Limb (tissue), 2 donors: ENCODE data around the gene CDK6.
"Not testable (repeated sequence)": the region's sequence is repeated elsewhere in the genome, so short reads cannot be mapped to it uniquely, and the experiment has no call there.

Experiments
- DNase-seq, 2 donors: peaks; one replicate each; pipeline ENCODE4 v3.0.0-alpha.2; 2016; ENCODE audit errors: extremely low spot score in 2 of 2

Gene CDK6

DNA sequence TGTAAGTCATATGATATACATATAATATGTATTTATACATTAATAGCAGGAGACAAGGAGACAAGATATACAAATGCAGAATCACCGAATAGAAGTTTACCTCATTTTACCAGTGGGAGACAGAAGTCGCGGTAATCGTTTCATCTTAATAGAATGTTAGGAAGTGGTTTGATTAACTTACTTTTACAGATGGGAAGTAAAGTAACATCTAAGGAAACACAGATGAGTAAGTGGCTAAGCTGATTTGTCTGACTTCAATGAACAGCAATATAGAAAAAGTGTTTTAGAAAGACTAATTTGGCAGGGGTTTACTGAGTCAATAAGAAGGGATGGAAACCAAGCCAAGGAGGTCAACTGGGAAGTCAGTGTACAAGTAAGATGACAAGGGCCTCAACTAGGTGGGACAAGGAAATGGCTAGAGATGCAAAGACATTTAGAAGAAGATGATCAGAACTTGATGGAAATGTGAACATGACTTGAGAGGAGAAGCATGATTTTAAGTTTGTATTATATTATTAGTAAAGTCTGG is 210.0 kb downstream of the CDK6 start:
- DNase-seq, result no peak

DNA sequence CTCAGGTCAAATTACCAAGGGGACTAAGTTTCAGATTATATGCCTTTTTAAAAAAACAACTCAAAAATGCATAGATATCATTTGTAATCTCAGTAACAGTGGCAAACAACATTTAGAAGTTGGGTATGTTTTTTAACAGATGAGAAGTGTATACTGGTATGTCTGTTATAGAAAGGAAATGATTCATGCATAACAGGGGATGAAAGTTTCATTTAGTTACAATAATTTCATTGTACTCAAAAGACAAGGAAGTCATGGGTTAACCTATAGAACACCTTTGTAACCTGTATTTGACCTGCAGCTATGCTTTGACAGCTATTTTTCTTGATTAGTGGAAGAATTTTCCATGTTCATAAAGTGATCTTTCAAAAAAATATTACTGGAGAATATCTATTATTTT is 210.8 kb downstream of the CDK6 start:
- no peak for DNase-seq

DNA sequence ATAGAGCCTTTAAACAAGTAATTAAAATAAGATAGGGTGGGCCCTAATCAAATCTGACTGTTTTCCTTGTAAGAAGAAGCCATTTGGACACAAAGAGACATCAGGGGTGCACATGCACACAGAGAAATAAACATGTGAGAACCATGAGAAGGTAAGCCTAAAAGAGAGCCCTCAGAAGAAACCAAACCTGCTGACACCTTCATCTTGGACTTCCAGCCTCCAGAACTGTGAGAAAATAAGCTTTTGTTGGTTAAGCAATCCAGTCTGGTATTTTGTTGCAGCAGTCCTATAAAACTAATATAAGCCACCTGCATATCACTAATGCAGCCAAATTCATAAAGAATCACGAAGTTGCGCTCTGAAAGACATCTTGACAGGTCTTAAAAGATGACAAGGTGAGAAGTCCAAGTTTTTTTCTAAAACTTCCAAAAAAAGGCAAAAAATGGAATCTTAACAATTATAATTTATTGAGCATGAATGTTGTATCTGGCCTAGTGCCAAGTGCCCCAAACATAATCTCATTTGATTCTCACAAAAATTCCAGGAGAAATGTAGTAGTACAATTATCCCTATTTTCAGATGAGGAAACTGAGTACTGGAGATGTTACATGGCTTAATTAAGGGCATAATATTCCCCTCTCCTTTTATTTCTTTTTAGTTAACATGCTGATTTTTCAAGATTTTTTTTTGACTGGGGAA is 211.9 kb downstream of the CDK6 start:
- no peak for DNase-seq

DNA sequence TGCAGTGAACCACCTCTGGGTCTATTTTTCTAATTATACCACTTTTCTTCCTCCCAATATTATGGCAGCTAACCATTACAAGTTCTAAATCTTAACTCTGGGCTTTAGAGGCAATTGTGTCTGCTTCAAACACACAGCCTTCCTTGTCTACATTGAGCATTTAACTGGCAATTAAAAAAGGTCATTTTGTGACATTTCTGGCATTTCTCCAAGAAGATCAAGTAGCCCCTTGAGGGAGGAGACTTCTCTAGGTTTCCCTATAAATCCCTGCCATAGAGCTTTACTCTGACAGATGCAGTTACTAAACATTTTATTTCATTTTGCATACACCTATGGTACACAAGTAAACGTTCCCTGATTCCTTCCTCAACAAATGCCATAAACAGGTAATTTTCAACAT is 212.8 kb downstream of the CDK6 start:
- DNase-seq, result no peak

DNA sequence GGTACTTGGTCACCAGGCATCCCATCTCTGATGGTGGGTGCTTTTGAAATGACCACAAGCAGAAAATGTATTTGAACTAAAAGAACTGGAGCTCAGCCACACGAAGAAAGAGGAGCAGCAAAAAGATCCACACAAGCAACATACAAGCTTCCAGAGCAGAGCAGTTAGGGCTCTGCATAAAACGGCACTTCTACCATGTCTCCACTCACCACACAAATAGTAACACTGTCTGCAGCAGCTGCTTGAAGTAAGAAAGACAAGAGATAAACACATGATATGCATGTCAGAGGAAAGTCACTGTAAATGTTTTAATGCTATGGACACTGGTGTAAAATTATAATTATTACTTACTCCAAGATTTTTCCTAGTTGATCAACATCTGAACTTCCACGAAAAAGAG is 213.7 kb downstream of the CDK6 start:
- peak in 1 of 2 donors; percentile 49 for DNase-seq

DNA sequence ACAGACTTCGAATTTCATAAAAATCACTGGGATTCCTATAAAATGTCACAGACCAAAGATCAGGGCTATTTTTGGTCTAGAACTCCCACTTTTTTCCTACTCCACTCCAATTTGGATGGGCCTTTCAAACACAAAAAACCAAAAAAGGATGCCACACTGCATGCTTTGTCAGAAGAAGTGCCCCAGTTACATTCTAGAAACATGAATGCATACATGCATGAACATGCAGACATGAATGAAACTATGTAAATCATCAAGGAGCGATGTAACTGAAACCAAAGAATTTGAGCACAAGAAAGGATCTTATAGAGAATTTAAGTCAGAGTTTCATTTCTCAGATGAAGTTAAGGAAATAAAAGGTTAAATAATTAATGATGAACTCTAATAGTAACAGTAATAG is 214.3 kb downstream of the CDK6 start:
- DNase-seq, result no peak

DNA sequence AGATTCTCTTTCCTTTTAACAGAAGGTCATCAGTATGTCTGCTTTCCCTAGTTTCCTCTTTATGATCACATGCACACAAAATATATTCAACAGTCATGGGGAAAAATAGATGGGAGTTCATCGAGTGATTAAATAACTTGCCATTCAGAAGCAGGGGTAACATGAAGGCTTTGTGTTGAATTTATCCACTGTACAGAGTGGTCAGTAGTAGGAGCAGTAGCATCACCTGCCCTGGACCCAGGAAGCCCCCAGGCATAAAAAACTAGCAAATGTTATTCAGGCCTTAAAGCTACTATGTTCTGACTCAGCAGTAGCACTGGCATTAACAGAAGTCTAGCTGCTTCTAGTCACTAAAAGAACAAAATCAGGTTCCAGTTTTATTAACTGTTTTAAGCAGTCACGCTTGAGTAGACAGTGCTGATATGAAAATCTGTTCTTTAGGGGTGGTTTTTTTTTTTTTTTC is 214.8 kb downstream of the CDK6 start:
- DNase-seq, result no peak

DNA sequence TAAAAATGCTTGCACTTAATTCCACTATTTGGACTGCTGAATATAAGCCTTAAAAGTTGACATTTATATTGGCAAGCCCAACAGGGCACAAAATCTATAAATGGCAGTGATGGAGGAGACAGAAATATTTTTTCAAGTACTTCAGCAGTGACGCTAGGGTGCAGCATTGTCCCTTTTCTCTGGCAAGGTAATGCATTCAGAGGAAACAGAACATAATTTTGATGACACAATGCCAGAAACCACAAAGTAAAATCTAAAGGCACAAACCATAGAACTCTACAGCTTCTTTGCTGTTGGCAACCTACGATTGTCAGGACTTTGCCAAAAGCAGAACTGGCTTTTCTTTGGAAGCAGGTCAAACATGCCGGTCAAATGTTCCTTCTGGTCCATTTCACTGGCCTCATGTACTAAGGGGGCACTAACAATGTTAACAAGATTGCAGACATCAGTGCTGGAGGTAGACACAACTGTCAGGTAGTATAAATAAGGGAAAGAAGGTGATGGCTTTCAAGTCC is 215.3 kb downstream of the CDK6 start:
- peak; percentile 72 to 91 for DNase-seq

DNA sequence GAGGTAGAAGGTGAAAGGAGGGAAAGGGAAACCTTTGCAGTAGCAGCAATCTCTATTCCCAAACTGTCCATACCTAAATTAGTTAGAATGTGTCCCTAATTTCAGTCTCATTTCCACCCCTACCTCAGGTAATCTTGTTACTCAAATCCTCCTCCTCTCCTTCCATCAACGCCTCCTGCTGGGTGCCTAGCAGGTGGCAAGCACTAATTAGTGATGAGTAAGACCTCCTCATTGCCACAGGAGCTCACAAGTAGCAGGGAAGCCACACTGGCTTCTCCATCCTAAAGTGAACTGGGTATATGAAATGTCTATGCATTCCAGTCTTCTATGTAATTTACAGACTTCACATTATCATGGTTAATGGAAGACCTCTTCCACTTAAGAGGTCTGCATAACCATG is 220.5 kb downstream of the CDK6 start:
- no peak for DNase-seq

DNA sequence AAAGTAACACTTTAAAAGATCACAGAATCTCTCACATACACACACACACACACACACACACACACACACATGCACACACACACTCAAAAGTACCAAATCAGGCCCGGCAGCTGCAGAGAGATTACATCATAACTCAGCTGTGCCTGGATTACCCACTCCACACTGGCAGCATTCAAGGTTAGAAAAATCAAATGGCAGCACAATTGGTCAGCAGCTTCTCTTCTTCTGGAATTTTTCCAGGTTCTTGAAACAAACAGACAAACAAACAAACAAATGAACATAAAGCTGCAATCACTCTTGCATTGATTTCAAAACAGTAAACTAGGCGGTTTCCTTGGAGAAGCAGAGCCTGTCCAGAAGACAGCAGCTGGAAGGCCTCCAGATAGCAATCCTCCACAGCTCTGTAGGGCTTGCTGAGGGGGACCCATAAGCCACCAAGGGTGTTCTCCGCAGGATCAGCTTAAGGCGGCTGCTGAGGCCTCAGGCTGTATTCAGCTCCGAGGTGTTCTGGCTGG is 221.7 kb downstream of the CDK6 start:
- DNase-seq, result peak; percentile 53 to 75

DNA sequence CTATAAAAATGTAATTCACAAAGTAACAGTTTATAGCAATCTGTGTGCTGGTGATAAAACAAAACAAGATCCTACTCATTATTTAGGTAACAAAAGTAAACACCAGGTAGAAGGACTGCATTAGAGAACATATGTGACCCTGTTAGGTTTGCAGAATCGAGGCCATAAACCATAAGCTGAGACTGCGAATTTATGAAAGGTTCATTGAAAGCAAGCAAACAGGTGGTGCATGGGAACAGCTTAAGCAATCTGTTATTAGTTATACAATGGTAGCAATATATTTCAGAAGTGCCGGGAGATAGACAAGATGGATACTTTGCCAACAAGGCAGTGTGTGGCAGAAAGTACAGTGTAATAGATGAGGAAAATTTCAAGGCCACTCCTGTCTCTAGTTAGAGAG is 222.7 kb downstream of the CDK6 start:
- no peak for DNase-seq

DNA sequence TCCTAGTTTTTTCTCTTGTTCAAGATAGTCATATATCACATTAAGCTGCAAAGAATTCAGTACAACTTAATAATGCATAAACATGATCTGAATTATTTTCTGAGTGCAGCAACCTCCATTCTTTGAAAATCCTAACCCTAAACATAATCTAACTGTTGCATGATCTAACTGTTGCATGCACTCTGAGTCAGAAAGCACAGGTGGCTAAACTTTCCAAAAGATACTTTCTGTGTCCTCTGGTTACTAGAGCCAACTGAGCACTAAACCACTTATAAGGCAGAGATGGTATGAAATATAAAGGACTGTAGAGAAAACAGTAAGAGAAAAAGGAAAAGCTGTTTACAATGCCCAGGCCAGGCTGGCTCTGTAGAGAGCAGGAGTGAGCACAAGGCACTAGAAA is 223.2 kb downstream of the CDK6 start:
- no peak for DNase-seq

DNA sequence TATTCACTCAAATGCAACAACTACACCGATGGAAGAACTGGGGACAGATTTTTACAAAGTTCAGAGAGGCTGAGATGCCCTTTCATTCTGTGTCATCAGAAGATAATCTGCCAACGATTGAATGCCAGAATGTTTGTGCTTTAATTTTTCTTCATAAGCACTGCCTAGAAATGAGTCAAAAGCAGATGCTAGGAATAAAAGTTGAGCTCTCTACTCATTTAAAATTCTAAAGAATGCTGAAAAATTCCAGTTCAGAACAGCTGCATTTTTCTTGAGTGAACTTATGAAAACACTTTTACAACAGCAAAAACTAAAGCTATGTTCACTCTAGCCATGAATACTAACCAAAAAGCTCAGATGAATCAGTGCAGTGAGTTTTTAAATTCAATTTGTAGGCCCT is 223.9 kb downstream of the CDK6 start:
- no peak for DNase-seq

DNA sequence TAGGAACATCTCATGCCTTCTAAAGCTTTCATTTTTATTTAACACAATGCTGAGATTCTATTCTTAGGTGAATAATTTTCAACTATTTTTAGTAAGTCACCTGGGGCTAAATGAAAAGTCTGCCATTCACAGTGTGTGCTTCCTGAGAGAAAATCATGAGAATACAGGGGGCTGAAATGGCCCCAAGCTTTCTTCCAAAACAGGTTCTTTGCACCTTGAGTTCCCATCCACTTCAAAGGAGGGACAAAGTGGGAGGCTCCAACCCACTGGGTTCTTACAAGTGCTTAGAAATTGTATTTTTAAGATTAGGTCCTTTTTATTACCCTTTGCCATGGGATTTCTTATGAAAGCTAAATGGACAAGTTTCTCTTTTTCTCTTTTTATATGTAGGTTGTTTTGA is 224.6 kb downstream of the CDK6 start:
- no peak for DNase-seq

DNA sequence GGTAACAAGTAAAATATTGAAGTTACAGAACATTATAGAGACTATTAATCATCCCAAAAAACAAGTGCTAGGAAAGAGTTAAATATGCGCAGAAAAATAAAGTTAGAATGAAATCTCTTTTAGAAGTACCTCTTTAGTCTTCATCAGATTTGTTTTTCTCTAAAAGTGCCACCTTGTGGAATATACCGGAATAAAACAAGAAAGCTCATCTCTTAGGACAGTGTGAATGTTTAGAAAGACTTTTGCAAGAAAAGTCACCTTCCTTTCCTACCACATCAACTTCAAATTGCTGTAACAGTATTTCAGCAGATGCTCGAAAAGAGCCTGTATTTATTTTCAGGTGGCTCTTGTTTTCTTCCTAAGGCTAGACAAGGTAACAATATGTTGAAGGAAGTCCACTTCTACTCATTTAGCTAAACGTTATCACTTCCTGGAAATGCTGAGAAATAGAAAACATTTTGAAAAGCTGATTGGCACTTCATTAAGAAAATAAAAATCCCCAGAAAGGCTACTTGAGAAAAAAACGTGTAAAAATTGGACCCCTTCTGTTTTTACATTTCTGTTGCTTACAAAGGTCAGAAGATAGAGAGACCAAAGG is 226.4 kb downstream of the CDK6 start:
- DNase-seq, result no peak

DNA sequence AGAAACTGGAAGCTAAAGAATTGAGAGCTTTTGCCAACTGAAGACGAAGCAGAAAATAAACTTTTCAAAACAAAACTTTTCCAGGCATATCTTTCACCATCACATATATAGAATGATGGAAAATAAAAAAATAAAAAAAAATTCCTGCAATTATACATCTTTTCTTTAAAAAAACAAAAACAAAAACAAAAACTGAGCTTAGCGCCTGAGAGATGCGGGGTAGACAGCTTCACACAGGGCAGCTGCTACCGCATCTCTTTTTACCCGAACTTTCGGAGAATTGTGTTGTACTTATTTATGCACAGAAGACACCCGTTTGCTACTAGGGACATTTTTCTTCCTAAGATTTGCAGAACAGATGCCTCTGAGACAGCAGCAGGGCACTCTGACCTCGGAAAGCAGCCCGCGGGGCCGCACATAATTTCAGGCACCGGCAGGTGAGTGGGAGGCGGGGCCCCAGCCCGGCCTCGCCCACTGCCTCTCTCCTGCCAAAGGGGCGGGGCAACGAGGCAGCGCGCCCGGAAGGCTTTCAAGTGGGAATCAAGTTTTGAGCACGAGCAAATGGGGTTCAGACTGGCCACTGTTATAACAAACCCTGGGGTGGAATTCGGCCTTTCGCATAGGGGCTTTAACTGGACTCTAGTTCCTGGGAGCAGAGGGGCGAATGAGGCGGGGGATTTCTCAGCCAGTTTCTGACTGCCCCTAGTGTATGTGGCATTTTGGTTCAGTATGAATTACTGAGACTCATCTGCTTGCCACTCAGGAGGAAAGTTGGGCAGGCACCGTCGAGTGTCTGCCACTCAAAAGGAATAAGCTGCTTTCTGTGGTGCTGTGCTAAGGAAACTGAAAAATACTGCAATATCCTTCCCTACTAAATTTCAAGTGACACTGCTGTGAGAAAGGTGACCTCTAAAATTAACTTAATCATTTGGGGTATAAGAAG is 227.7 kb downstream of the CDK6 start:
- peak in 1 of 2 donors; percentile 64 for DNase-seq

DNA sequence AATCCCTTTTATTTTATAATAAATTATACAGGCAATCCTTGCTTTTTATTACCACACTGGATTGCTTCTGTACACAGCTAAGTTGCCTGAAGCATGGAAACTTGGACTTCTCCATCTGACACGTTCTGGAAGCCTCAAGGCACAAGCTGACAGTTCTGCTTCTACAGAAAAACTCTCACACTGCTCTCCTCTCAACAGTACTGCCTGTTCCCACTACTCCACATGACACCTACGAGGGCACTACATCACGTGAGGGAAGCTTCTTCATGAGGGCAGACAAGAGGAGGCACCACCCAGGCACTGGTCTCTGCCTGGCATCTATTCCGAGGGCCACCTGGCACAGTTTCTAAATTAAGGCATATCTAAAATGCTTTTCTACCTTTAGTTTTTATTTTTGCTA is 229.4 kb downstream of the CDK6 start:
- DNase-seq, result no peak

DNA sequence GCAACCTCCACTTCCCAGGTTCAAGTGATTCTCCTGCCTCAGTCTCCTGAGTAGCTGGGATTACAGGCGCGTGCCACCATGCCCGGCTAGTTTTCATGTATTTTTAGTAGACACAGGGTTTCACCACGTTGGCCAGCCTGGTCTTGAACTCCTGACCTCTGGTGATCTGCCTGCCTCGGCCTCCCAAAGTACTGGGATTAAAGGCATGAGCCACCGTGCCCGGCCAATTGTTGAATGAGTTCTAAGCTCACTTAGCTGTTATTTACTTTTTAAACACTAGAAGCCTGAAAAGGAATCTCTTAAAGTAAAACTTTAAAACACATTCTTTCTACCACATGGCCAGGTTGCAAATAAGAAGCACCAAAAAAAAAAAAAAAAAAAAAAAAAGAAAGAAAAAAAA is 231.9 kb downstream of the CDK6 start:
- not testable (repeated sequence) for DNase-seq

DNA sequence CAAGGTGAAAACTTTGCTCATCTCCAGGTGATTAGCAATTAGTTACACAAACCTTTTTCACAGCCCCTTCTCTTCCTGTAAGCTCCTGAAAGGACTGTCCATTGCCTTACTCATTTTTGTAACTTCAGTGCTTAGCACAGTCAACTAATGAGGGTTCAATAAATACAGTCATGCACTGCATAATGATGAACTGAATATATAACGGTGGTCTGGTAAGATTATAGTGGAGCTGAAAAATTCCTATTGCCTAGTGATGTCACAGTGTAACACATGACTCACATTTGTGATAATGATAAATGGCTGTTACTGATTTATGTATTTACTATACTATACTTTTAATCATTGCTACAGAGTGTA is 233.3 kb downstream of the CDK6 start:
- no peak for DNase-seq

DNA sequence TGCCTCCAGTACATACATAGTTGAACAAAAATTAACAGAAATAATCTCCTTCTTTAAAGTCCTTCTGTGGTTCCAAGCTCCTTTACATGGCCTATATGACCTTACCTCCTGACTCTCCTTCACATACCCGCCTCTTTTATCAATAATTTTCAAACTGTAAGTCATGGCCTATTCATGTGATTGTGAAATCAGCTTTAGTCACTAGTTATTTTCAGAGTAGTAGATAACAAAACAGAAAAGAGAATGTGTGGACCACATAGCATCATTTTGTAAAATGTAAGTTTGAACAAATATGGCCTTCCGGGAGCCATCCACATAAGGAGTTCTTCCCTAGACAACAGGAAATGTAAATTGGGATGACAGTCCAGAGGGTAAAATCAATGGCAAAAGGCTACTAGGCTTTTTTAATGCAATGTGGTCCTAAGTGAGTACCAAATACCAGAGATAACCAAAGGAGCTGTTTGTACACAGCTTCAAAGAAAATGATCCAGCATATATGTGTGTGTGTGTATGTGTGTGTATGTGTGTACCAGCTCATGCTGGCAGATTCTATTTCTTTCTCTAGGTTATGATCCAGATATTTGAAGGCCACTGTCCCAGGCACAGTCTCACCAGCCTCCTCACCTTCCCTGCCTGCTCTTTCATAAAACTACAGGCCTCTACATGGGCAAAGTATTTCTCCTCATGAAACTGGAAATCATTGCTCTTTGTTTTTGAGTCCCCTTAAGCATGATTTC is 233.9 kb downstream of the CDK6 start:
- DNase-seq, result no peak
